Right lobe of liver (tissue), 6 donors: ENCODE results near the gene DAP. TPM values are rescaled to one million over a fixed set of nuclear protein-coding genes. Genes with fewer than 3 reads are reported as not detected.

ENCODE experiments used
- ATAC-seq, 4 donors: fragments of 200-7000 bp; cut with Tn5 transposase; one replicate each; pipeline ENCODE4 v1.9.1; 2020; ENCODE audit warnings: mild to moderate bottlenecking in 4 of 4, moderate library complexity in 4 of 4
- DNase-seq, 3 donors: peaks; one replicate each; pipeline ENCODE4 v3.0.0-alpha.2; 2020
- H3K27ac ChIP-seq, 3 donors: fragments of 200-600 bp; one replicate each; pipeline ENCODE4 v1.8.0; 2022
- H3K27me3 ChIP-seq, 2 donors: fragments of 200-600 bp; one replicate each; pipeline ENCODE4 v1.8.0; 2022
- H3K36me3 ChIP-seq, 4 donors: fragments of 200-600 bp; sonication (generic) in 1 of 4; one replicate each; pipeline versions ENCODE4 v1.5.1 to v1.8.0; 2017 to 2022; ENCODE audit warnings: control low read depth in 1 of 4
- H3K4me1 ChIP-seq, 4 donors: fragments of 200-600 bp; sonication (generic) in 1 of 4; one replicate each; pipeline versions ENCODE4 v1.5.1 to v1.8.0; 2017 to 2022; ENCODE audit warnings: control low read depth in 1 of 4
- H3K4me3 ChIP-seq, 3 donors: fragments of 200-600 bp; one replicate each; pipeline ENCODE4 v1.8.0; 2022
- H3K9me3 ChIP-seq, 4 donors: fragments of 200-600 bp; sonication (generic) in 1 of 4; one replicate each; pipeline versions ENCODE4 v1.5.1 to v1.8.0; 2017 to 2022; ENCODE audit warnings: control low read depth in 1 of 4
- CTCF ChIP-seq, 4 donors: fragments of 200-600 bp in 3 of 4; fragments of 450-650 bp in 1 of 4; IDR thresholded peaks; one replicate each; pipeline versions ENCODE4 v1.5.1 to v1.8.0; 2016 to 2022; ENCODE audit warnings: antibody characterized with exemption in 4 of 4, mild to moderate bottlenecking in 2 of 4
- POLR2A ChIP-seq: fragments of 450-650 bp; IDR thresholded peaks from one replicate; pipeline ENCODE4 v1.6.1; 2017; ENCODE audit warnings: antibody characterized with exemption, mild to moderate bottlenecking
- WGBS: methylation state at CpG from one replicate; pipeline ENCODE4 v1.1.6; 2018; ENCODE audit warnings: low coverage, low lambda C conversion rate; ENCODE audit not compliant: insufficient coverage; ENCODE audit errors: missing lambda C conversion rate; 5-methylcytosine and 5-hydroxymethylcytosine counted together
- intact Hi-C, 2 donors: fragments of 100-400 bp; cut with DNase I; formaldehyde crosslinking; loops; one replicate each; pipeline versions ENCODE4 v1.11.2 to v1.14.1; 2022
- total RNA-seq, 6 experiments: library from RNA; depleted of rRNA in 2 of 6; stranded (reverse); fragments of >200 nt in 2 of 6; fragmentation: NEBNext Ultra II Directional in 3 of 6; extraction: Animal tissue kit (Norgen Biotek cat#: 25700) in 3 of 6; gene quantifications; one replicate each; pipeline versions ENCODE4 v1.1.0 to v1.2.4, GENCODE V29; 2016 to 2023
- donor health status: DM: no; HTN: yes; CAD: no.
- donor health status: DM: no; HTN: no; CAD: no.
- donor health status: DM: no; HTN: no; CAD: no.
- donor health status: DM: no; HTN: yes; CAD: no.
- donor health status: DM: no; HTN: yes; CAD: no.

The DAP gene
- total RNA-seq, 6 experiments from 2014 or later: 97.0 to 126 (median 104) TPM

GRCh38 chr5:10652606-10653005 is 108.4 kb downstream of the DAP start:
- no peak for TF ChIP-seq POLR2A
- TF ChIP-seq CTCF (IDR thresholded peaks at IDR 0.05): no peak
- ATAC-seq: no peak
- H3K9me3 ChIP-seq: no peaks in the 10 kb centered on the region
- no peak overlapping the region for H3K4me3 ChIP-seq
- H3K4me1 ChIP-seq: no peaks in the 10 kb centered on the region
- intact Hi-C loops: no loop called here
- H3K27ac ChIP-seq: no peak overlapping the region
- H3K36me3 ChIP-seq: no peaks in the 10 kb centered on the region
- no peaks in the 10 kb centered on the region for H3K27me3 ChIP-seq
- 89% methylated on average over 4 of the region's 8 CpGs for WGBS
- peak in 1 of 3 donors; percentile 37 for DNase-seq

GRCh38 chr5:10652151-10652550 is 108.9 kb downstream of the DAP start:
- ATAC-seq: no peak
- H3K27ac ChIP-seq: no peak overlapping the region
- H3K4me1 ChIP-seq: no peaks in the 10 kb centered on the region
- H3K4me3 ChIP-seq: no peak overlapping the region
- H3K27me3 ChIP-seq: no peaks in the 10 kb centered on the region
- WGBS: no CpG with 5 or more reads among the region's 13 CpGs
- intact Hi-C loops: no loop called here
- DNase-seq: peak in 1 of 3 donors; percentile 29
- no peaks in the 10 kb centered on the region for H3K36me3 ChIP-seq
- H3K9me3 ChIP-seq: no peaks in the 10 kb centered on the region
- TF ChIP-seq CTCF (IDR thresholded peaks at IDR 0.05) (no peak), POLR2A (no peak)

GRCh38 chr5:10649666-10650380 is 111.2 kb downstream of the DAP start:
- intact Hi-C loops: no loop called here
- no peaks in the 10 kb centered on the region for H3K27me3 ChIP-seq
- H3K36me3 ChIP-seq: no peaks in the 10 kb centered on the region
- peak in 1 of 3 donors; percentile 33 for DNase-seq
- 58% methylated on average over 4 of the region's 68 CpGs for WGBS
- TF ChIP-seq POLR2A (no peak), CTCF (IDR thresholded peaks at IDR 0.05) (no peak)
- no peak overlapping the region for H3K4me3 ChIP-seq
- no peak overlapping the region for H3K27ac ChIP-seq
- ATAC-seq: peak in 1 of 4 donors; percentile 8
- H3K9me3 ChIP-seq: no peaks in the 10 kb centered on the region
- no peaks in the 10 kb centered on the region for H3K4me1 ChIP-seq

- no peak overlapping the region for H3K4me3 ChIP-seq
These were observed 112.0 kb downstream of the DAP start for GRCh38 chr5:10648806-10649665.

More at GRCh38 chr5:10648806-10649665, 112.0 kb downstream of the DAP start:
- 82% methylated on average over 6 of the region's 60 CpGs for WGBS
- H3K27ac ChIP-seq: no peak overlapping the region
- H3K36me3 ChIP-seq: no peaks in the 10 kb centered on the region
- ATAC-seq (peak in 1 of 4 donors; percentile 12), DNase-seq (peak in 1 of 3 donors; percentile 35)
- TF ChIP-seq CTCF (IDR thresholded peaks at IDR 0.05): no peak
- no peak for TF ChIP-seq POLR2A
- no peaks in the 10 kb centered on the region for H3K9me3 ChIP-seq
- no peaks in the 10 kb centered on the region for H3K4me1 ChIP-seq
- intact Hi-C loops: no loop called here
- no peaks in the 10 kb centered on the region for H3K27me3 ChIP-seq
